HCT116 (cell line): ENCODE data around the gene RTN4IP1.

Experiments used
- EZH2 ChIP-seq: fragments of 200-600 bp; sonication (generic); IDR thresholded peaks from 2 replicates; pipeline ENCODE4 v1.6.1; 2017; ENCODE audit warnings: antibody characterized with exemption, mixed run types
- POLR2A ChIP-seq: IDR thresholded peaks from 2 replicates; pipeline ENCODE4 v1.7.0; 2011; ENCODE audit warnings: borderline replicate concordance; ENCODE audit not compliant: insufficient read depth, insufficient read length; ENCODE audit errors: extremely low read depth
- POLR2AphosphoS5 ChIP-seq: IDR thresholded peaks from 2 replicates; pipeline ENCODE4 v1.6.1; 2011; ENCODE audit warnings: mild to moderate bottlenecking, low read depth, low read length, moderate library complexity
- SIN3A ChIP-seq: IDR thresholded peaks from 2 replicates; pipeline ENCODE4 v1.6.1; 2012; ENCODE audit warnings: low read depth
- TF ChIP-seq, protein P1 (sequence below): IDR thresholded peaks from 2 replicates; pipeline ENCODE4 v1.6.1; 2012
- TF ChIP-seq, protein P2 (sequence below), 3 experiments: fragments of 200-600 bp in 1 of 3; sonication (generic) in 1 of 3; IDR thresholded peaks in 2 of 3; conservative IDR thresholded peaks in 1 of 3; 2 replicates each; pipeline ENCODE4 v1.5.1; 2012 to 2017; ENCODE audit warnings: low read depth in 2 of 3, low read length in 2 of 3, antibody characterized with exemption in 1 of 3, borderline replicate concordance in 1 of 3, control low read depth in 1 of 3, mild to moderate bottlenecking in 1 of 3, mixed read lengths in 1 of 3, mixed run types in 1 of 3, moderate library complexity in 1 of 3; ENCODE audit not compliant: insufficient read depth in 1 of 3
- TF ChIP-seq, protein P3 (sequence below): IDR thresholded peaks from 2 replicates; pipeline ENCODE4 v1.6.1; 2011; ENCODE audit warnings: mild to moderate bottlenecking, low read length, moderate library complexity; ENCODE audit not compliant: insufficient replicate concordance; ENCODE audit errors: extremely low read depth
- TF ChIP-seq, protein P4 (sequence below): IDR thresholded peaks from 2 replicates; pipeline ENCODE4 v1.6.1; 2012; ENCODE audit warnings: low read depth

DNA sequence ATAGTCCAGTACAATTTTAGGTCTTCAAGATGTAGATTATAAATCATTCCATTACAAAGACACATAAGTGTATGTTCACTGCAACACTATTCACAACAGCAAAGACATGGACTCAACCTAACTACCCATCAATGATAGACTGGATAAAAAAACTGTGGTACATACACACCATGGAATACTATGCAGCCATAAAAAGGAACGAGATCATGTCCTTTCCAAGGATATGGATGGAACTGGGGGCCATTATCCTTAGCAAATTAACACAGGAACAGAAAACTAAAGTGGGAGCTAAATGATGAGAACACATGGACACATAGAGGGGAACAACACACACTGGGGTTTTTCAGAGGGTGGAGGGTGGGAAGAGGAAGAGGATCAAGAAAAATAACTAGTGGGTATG is 6.3 kb downstream of the RTN4IP1 start:
- TF ChIP-seq, protein P1, sequence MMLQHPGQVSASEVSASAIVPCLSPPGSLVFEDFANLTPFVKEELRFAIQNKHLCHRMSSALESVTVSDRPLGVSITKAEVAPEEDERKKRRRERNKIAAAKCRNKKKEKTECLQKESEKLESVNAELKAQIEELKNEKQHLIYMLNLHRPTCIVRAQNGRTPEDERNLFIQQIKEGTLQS, result no peak
- TF ChIP-seq, protein P2, sequence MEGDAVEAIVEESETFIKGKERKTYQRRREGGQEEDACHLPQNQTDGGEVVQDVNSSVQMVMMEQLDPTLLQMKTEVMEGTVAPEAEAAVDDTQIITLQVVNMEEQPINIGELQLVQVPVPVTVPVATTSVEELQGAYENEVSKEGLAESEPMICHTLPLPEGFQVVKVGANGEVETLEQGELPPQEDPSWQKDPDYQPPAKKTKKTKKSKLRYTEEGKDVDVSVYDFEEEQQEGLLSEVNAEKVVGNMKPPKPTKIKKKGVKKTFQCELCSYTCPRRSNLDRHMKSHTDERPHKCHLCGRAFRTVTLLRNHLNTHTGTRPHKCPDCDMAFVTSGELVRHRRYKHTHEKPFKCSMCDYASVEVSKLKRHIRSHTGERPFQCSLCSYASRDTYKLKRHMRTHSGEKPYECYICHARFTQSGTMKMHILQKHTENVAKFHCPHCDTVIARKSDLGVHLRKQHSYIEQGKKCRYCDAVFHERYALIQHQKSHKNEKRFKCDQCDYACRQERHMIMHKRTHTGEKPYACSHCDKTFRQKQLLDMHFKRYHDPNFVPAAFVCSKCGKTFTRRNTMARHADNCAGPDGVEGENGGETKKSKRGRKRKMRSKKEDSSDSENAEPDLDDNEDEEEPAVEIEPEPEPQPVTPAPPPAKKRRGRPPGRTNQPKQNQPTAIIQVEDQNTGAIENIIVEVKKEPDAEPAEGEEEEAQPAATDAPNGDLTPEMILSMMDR (IDR thresholded peaks at IDR 0.05 in 2 of 3, conservative IDR thresholded peaks at IDR 0.05 in 1 of 3; ENCODE audit: borderline replicate concordance in 1 of 3, insufficient read depth in 1 of 3, low read depth in 2 of 3, low read length in 2 of 3), result no peak
- TF ChIP-seq, protein P3, sequence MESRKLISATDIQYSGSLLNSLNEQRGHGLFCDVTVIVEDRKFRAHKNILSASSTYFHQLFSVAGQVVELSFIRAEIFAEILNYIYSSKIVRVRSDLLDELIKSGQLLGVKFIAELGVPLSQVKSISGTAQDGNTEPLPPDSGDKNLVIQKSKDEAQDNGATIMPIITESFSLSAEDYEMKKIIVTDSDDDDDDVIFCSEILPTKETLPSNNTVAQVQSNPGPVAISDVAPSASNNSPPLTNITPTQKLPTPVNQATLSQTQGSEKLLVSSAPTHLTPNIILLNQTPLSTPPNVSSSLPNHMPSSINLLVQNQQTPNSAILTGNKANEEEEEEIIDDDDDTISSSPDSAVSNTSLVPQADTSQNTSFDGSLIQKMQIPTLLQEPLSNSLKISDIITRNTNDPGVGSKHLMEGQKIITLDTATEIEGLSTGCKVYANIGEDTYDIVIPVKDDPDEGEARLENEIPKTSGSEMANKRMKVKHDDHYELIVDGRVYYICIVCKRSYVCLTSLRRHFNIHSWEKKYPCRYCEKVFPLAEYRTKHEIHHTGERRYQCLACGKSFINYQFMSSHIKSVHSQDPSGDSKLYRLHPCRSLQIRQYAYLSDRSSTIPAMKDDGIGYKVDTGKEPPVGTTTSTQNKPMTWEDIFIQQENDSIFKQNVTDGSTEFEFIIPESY, result no peak
- TF ChIP-seq, protein P4, sequence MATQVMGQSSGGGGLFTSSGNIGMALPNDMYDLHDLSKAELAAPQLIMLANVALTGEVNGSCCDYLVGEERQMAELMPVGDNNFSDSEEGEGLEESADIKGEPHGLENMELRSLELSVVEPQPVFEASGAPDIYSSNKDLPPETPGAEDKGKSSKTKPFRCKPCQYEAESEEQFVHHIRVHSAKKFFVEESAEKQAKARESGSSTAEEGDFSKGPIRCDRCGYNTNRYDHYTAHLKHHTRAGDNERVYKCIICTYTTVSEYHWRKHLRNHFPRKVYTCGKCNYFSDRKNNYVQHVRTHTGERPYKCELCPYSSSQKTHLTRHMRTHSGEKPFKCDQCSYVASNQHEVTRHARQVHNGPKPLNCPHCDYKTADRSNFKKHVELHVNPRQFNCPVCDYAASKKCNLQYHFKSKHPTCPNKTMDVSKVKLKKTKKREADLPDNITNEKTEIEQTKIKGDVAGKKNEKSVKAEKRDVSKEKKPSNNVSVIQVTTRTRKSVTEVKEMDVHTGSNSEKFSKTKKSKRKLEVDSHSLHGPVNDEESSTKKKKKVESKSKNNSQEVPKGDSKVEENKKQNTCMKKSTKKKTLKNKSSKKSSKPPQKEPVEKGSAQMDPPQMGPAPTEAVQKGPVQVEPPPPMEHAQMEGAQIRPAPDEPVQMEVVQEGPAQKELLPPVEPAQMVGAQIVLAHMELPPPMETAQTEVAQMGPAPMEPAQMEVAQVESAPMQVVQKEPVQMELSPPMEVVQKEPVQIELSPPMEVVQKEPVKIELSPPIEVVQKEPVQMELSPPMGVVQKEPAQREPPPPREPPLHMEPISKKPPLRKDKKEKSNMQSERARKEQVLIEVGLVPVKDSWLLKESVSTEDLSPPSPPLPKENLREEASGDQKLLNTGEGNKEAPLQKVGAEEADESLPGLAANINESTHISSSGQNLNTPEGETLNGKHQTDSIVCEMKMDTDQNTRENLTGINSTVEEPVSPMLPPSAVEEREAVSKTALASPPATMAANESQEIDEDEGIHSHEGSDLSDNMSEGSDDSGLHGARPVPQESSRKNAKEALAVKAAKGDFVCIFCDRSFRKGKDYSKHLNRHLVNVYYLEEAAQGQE, result no peak
- TF ChIP-seq EZH2 (no peak), POLR2AphosphoS5 (no peak), POLR2A (no peak), SIN3A (no peak)
